A673 (cell line): Measurements from ENCODE around the gene UBE2L5.

ENCODE experiments used
- CTCF ChIP-seq: fragments of 300-800, 200-600 bp; sonication (generic); conservative IDR thresholded peaks from 2 replicates; pipeline ENCODE4 v1.5.1; 2017; ENCODE audit warnings: low read depth, mild to moderate bottlenecking, antibody characterized with exemption, low read length, moderate library complexity, mixed read lengths
- EZH2 ChIP-seq: fragments of 200-600 bp; sonication (generic); IDR thresholded peaks from 2 replicates; pipeline ENCODE4 v1.6.1; 2017; ENCODE audit warnings: borderline replicate concordance, low read depth, mild to moderate bottlenecking, mixed read lengths, antibody characterized with exemption, low read length; ENCODE audit not compliant: poor library complexity, severe bottlenecking

- TF ChIP-seq EZH2 (no peak), CTCF (no peak)
Measured at GRCh38 chr13:30477346-30478195, 55.3 kb downstream of the UBE2L5 start.
